ENCODE results near the gene CMTR1.

CMTR1 gene

GRCh38 chr6:37531026-37531425, 98.0 kb downstream of the CMTR1 start:
- no peak overlapping the region for H3K27ac ChIP-seq (ENCODE audit: insufficient read depth, low read depth, low read length, poor library complexity, severe bottlenecking)
- no peak overlapping the region for H3K4me3 ChIP-seq (ENCODE audit: insufficient read depth, low read depth, low read length)
- H3K9me3 ChIP-seq (ENCODE audit: control insufficient read depth, low read length): no peaks in the 10 kb centered on the region
- WGBS, 2 experiments: 91 to 94% methylated on average over 4 of the region's 4 CpGs
- H3K36me3 ChIP-seq (ENCODE audit: control insufficient read depth, insufficient read depth, low read length): no peaks in the 10 kb centered on the region
- peaks cover 40% of the 10 kb centered on the region for H3K27me3 ChIP-seq (ENCODE audit: control insufficient read depth, insufficient read depth, low read length, poor library complexity, severe bottlenecking)
- peaks cover 10% of the 10 kb centered on the region for H3K4me1 ChIP-seq (ENCODE audit: control insufficient read depth, insufficient read depth, low read length)
